Measurements from ENCODE around the gene TRABD2A. TPM values are rescaled to one million over a fixed set of nuclear protein-coding genes. Genes with fewer than 3 reads are reported as not detected.
"Not testable (repeated sequence)": the region's sequence is repeated elsewhere in the genome, so short reads cannot be mapped to it uniquely, and the experiment has no call there.

The TRABD2A gene
- total RNA-seq, 1 experiment from 2014 or later: 0.68 TPM

GRCh38 chr2:84778911-84779690, 101.8 kb downstream of the TRABD2A start:
- no peak for DNase-seq
- Mint-ChIP-seq H3K27ac (ENCODE audit: unreplicated experiment) (no peak overlapping the region), H3K27me3 (ENCODE audit: unreplicated experiment) (no peaks in the 10 kb centered on the region), H3K4me3 (ENCODE audit: low read depth, unreplicated experiment) (no peak overlapping the region), H3K4me1 (ENCODE audit: low read depth, unreplicated experiment) (no peaks in the 10 kb centered on the region), H3K36me3 (ENCODE audit: insufficient read depth, unreplicated experiment) (no peaks in the 10 kb centered on the region), H3K9me3 (ENCODE audit: low read depth, unreplicated experiment) (peaks cover 8% of the 10 kb centered on the region)
- intact Hi-C loops (cut with micrococcal nuclease; ENCODE audit: unreplicated experiment): no loop called here
- CTCF ChIA-PET: no interaction called here
- no TSS peak for BruUV-seq (replicated peaks)
- TF ChIP-seq CTCF (IDR thresholded peaks at IDR 0.05; ENCODE audit: unreplicated experiment): no peak

- CTCF ChIA-PET: no interaction called here
- no peak for TF ChIP-seq CTCF (IDR thresholded peaks at IDR 0.05; ENCODE audit: unreplicated experiment)
- no peak for DNase-seq
- Mint-ChIP-seq H3K4me1 (ENCODE audit: low read depth, unreplicated experiment) (no peaks in the 10 kb centered on the region), H3K27ac (ENCODE audit: unreplicated experiment) (no peak overlapping the region), H3K36me3 (ENCODE audit: insufficient read depth, unreplicated experiment) (no peaks in the 10 kb centered on the region), H3K27me3 (ENCODE audit: unreplicated experiment) (no peaks in the 10 kb centered on the region), H3K9me3 (ENCODE audit: low read depth, unreplicated experiment) (peaks cover 15% of the 10 kb centered on the region), H3K4me3 (ENCODE audit: low read depth, unreplicated experiment) (no peak overlapping the region)
- BruUV-seq (replicated peaks): no TSS peak
- intact Hi-C loops (cut with micrococcal nuclease; ENCODE audit: unreplicated experiment): no loop called here
Observed at GRCh38 chr2:84776011-84776410, 104.9 kb downstream of the TRABD2A start.

GRCh38 chr2:84773562-84773961, 107.3 kb downstream of the TRABD2A start:
- peaks cover 15% of the 10 kb centered on the region for H3K9me3 Mint-ChIP-seq (ENCODE audit: low read depth, unreplicated experiment)
- CTCF ChIA-PET; DNase-seq; BruUV-seq (replicated peaks); intact Hi-C loops (cut with micrococcal nuclease; ENCODE audit: unreplicated experiment); H3K4me3 Mint-ChIP-seq (ENCODE audit: low read depth, unreplicated experiment); H3K36me3 Mint-ChIP-seq (ENCODE audit: insufficient read depth, unreplicated experiment); H3K27me3 Mint-ChIP-seq (ENCODE audit: unreplicated experiment); H3K4me1 Mint-ChIP-seq (ENCODE audit: low read depth, unreplicated experiment); H3K27ac Mint-ChIP-seq (ENCODE audit: unreplicated experiment): not testable (repeated sequence)

Other genes with a start within 250 kb of the TRABD2A start
- gene TMSB10, start 24.6 kb upstream of the TRABD2A start, total RNA-seq (2022): 1,316 and 1,437 TPM in 2 replicates
- gene KCMF1, start 90.1 kb upstream of the TRABD2A start, total RNA-seq (2022): 68.0 and 69.8 TPM in 2 replicates